Measurements from ENCODE around the gene HMCN1.

Gene HMCN1

GRCh38 chr1:185935360-185935759 is 201.2 kb downstream of the HMCN1 start:
- in situ Hi-C loops (cut with MboI; ENCODE audit: low pct_unique_long_range_greater_than_20kb, low sequenced_read_pairs, unreplicated experiment): no loop called here
- no peak for TF ChIP-seq CTCF (IDR thresholded peaks at IDR 0.05; ENCODE audit: extremely low read depth, insufficient read depth, missing control alignments)
- DNase-seq (ENCODE audit: low spot score): no peak

- no peak for DNase-seq (ENCODE audit: low spot score)
- in situ Hi-C loops (cut with MboI; ENCODE audit: low pct_unique_long_range_greater_than_20kb, low sequenced_read_pairs, unreplicated experiment): no loop called here
- TF ChIP-seq CTCF (IDR thresholded peaks at IDR 0.05; ENCODE audit: extremely low read depth, insufficient read depth, missing control alignments): no peak
These were observed 202.4 kb downstream of the HMCN1 start for GRCh38 chr1:185936641-185937040.

- no peak for TF ChIP-seq CTCF (IDR thresholded peaks at IDR 0.05; ENCODE audit: extremely low read depth, insufficient read depth, missing control alignments)
- no peak for DNase-seq (ENCODE audit: low spot score)
- in situ Hi-C loops (cut with MboI; ENCODE audit: low pct_unique_long_range_greater_than_20kb, low sequenced_read_pairs, unreplicated experiment): no loop called here
These were observed 204.2 kb downstream of the HMCN1 start for GRCh38 chr1:185938396-185938795.

GRCh38 chr1:185939142-185939541 is 205.0 kb downstream of the HMCN1 start:
- no peak for TF ChIP-seq CTCF (IDR thresholded peaks at IDR 0.05; ENCODE audit: extremely low read depth, insufficient read depth, missing control alignments)
- DNase-seq (ENCODE audit: low spot score): no peak
- in situ Hi-C loops (cut with MboI; ENCODE audit: low pct_unique_long_range_greater_than_20kb, low sequenced_read_pairs, unreplicated experiment): no loop called here

GRCh38 chr1:185942961-185943360 is 208.8 kb downstream of the HMCN1 start:
- DNase-seq (ENCODE audit: low spot score): no peak
- in situ Hi-C loops (cut with MboI; ENCODE audit: low pct_unique_long_range_greater_than_20kb, low sequenced_read_pairs, unreplicated experiment): no loop called here
- no peak for TF ChIP-seq CTCF (IDR thresholded peaks at IDR 0.05; ENCODE audit: extremely low read depth, insufficient read depth, missing control alignments)

GRCh38 chr1:185956881-185957280 is 222.7 kb downstream of the HMCN1 start:
- TF ChIP-seq CTCF (IDR thresholded peaks at IDR 0.05; ENCODE audit: extremely low read depth, insufficient read depth, missing control alignments): no peak
- in situ Hi-C loops (cut with MboI; ENCODE audit: low pct_unique_long_range_greater_than_20kb, low sequenced_read_pairs, unreplicated experiment): no loop called here
- DNase-seq (ENCODE audit: low spot score): no peak

Measured in GM13977 (cell line).